ENCODE results near the gene S1PR4.

Gene S1PR4

DNA sequence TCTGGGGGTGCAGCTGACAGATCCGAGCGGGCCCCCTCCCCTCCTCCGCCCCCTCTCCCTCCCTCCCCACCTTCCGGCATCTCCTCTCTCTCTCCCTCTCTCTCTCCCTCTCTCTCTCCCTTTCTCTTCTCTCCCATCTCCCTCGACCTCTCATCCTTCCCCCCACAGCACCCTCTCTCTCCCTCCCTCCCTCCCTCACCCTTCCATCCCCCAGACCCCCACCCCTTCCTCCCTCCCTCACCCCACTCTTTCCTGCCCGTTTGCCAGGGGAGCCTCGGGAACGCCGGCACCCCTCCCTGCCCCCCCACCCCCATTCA is 46.6 kb downstream of the S1PR4 start:
- peak; percentile 37 for DNase-seq

DNA sequence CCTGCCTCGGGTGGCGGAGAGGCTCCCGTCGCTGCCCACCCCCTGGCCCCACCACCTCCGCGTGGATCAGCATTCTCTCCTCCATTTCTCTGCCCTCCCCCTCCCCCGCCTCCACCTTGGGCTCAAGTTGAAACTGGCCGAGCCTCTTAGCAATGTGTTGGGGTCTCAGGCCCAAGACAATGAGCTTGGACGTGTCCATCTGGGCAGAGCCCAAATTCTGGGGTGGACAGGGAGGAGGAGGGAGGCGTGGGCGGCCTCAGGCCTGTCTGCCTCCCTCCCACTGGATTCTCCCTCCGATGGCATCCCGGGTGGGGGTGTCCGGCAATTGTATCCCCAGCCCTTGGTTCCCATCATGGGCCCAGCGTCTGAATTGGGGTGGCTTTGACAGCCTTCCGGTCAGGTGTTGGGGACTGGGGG is 47.1 kb downstream of the S1PR4 start:
- peak; percentile 27 for DNase-seq

DNA sequence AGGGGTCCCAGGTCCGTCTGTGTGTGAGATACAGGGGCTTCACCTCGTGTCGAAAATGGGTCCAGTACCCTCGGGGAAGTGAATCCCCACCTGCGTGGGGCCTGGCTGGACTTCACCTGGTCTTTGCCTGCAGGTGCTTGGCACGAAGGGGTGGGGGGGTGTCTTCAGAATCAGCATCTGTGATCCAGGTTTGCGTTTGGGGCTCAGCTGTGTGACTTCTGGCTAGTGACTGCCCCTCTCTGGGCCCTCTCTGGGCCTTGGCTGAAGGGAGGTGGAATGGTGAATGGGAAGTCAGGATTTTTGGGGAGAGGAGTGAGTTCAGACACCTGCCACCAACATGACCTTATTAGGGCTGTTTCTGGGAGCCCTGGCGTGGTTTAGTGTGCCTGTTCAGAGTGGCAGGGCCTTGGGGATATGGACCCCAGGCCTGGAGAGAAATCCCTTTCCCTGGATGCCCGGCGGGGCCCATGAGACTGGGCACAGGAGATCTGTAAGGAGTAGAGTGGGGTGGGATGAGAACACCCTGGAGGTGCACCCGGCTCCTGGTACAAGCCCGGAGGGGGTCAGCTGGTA is 48.6 kb downstream of the S1PR4 start:
- no peak for DNase-seq

DNA sequence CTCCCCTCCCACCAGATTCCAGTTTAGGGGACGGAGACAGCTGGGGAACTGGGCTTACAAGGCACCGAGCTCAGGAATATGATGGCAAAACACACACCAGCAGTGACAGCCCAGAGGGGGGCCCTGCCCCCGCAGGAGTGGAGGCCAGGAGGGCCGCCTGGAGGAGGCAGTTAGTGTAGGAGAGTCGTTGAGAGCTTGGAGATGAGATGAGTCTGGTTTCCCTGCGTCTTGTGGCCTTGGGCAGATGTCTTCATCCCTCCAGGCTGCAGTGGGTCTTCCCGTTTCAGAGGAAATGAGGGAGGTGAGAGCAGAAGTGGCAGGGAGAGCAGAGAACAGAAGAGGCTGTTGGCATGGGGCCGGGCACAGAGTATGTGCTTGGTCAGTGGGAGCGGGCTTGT is 50.8 kb downstream of the S1PR4 start:
- DNase-seq = no peak

All from eye (tissue), 1 donor.